Measurements from ENCODE around the gene PAPPA. TPM values are rescaled to one million over a fixed set of nuclear protein-coding genes. Genes with fewer than 3 reads are reported as not detected.

PAPPA gene
- total RNA-seq, 2 donors from 2014 or later = 0.09 TPM

- Histone ChIP-seq H3K9ac (ENCODE audit: extremely low read depth, low read length, poor library complexity, severe bottlenecking) (no peak overlapping the region), H3K4me1 (ENCODE audit: control insufficient read depth, insufficient read depth, low read length) (no peaks in the 10 kb centered on the region), H3K36me3 (ENCODE audit: control insufficient read depth, insufficient read depth, low read length) (no peaks in the 10 kb centered on the region), H3K27ac (ENCODE audit: low read depth, low read length) (no peak overlapping the region), H3K27me3 (ENCODE audit: control insufficient read depth, insufficient read depth, low read length, poor library complexity, severe bottlenecking) (peaks cover 2% of the 10 kb centered on the region), H3K9me3 (ENCODE audit: control insufficient read depth, low read length) (no peaks in the 10 kb centered on the region), H3K4me3 (ENCODE audit: low read length) (no peak overlapping the region)
- Mint-ChIP-seq H3K4me3 (no peak overlapping the region), H3K27me3 (ENCODE audit: insufficient read depth) (peaks cover 11% of the 10 kb centered on the region), H3K4me1 (peaks cover 2% of the 10 kb centered on the region), H3K27ac (no peak overlapping the region), H3K36me3 (ENCODE audit: low read depth) (no peaks in the 10 kb centered on the region), H3K9me3 (no peaks in the 10 kb centered on the region)
- TF ChIP-seq CTCF (conservative IDR thresholded peaks at IDR 0.05) = no peak
- WGBS, 2 experiments (ENCODE audit: insufficient coverage in 1 of 2, insufficient read length in 1 of 2) = 86 to 100% methylated on average over 1 to 2 of the region's 2 CpGs
- DNase-seq = no peak
These were observed 226.2 kb downstream of the PAPPA start for GRCh38 chr9:116379821-116380220.

GRCh38 chr9:116380496-116380995, 227.0 kb downstream of the PAPPA start:
- Mint-ChIP-seq H3K36me3 (ENCODE audit: low read depth) (no peaks in the 10 kb centered on the region), H3K4me1 (peaks cover 2% of the 10 kb centered on the region), H3K4me3 (no peak overlapping the region), H3K27me3 (ENCODE audit: insufficient read depth) (peaks cover 12% of the 10 kb centered on the region), H3K9me3 (no peaks in the 10 kb centered on the region), H3K27ac (no peak overlapping the region)
- TF ChIP-seq CTCF (conservative IDR thresholded peaks at IDR 0.05) = no peak
- Histone ChIP-seq H3K9ac (ENCODE audit: extremely low read depth, low read length, poor library complexity, severe bottlenecking) (no peak overlapping the region), H3K9me3 (ENCODE audit: control insufficient read depth, low read length) (no peaks in the 10 kb centered on the region), H3K4me3 (ENCODE audit: low read length) (no peak overlapping the region), H3K27me3 (ENCODE audit: control insufficient read depth, insufficient read depth, low read length, poor library complexity, severe bottlenecking) (peaks cover under 1% of the 10 kb centered on the region), H3K4me1 (ENCODE audit: control insufficient read depth, insufficient read depth, low read length) (no peaks in the 10 kb centered on the region), H3K36me3 (ENCODE audit: control insufficient read depth, insufficient read depth, low read length) (no peaks in the 10 kb centered on the region), H3K27ac (ENCODE audit: low read depth, low read length) (no peak overlapping the region)
- DNase-seq = no peak

GRCh38 chr9:116381350-116381749, 227.8 kb downstream of the PAPPA start:
- H3K27me3 ChIP-seq (ENCODE audit: control insufficient read depth, insufficient read depth, low read length, poor library complexity, severe bottlenecking) = peaks cover 9% of the 10 kb centered on the region
- no peaks in the 10 kb centered on the region for H3K4me1 ChIP-seq (ENCODE audit: control insufficient read depth, insufficient read depth, low read length)
- H3K9ac ChIP-seq (ENCODE audit: extremely low read depth, low read length, poor library complexity, severe bottlenecking) = no peak overlapping the region
- TF ChIP-seq CTCF (conservative IDR thresholded peaks at IDR 0.05) = no peak
- H3K4me1 Mint-ChIP-seq = peaks cover 2% of the 10 kb centered on the region
- no peak for DNase-seq
- no peak overlapping the region for H3K27ac ChIP-seq (ENCODE audit: low read depth, low read length)
- no peak overlapping the region for H3K4me3 Mint-ChIP-seq
- WGBS, 2 experiments (ENCODE audit: insufficient coverage in 1 of 2, insufficient read length in 1 of 2) = 93% methylated on average over 2 of the region's 2 CpGs; no CpG with 5 or more reads in 1 of the 2 experiments
- no peaks in the 10 kb centered on the region for H3K9me3 ChIP-seq (ENCODE audit: control insufficient read depth, low read length)
- H3K9me3 Mint-ChIP-seq = no peaks in the 10 kb centered on the region
- H3K36me3 Mint-ChIP-seq (ENCODE audit: low read depth) = no peaks in the 10 kb centered on the region
- H3K4me3 ChIP-seq (ENCODE audit: low read length) = no peak overlapping the region
- no peak overlapping the region for H3K27ac Mint-ChIP-seq
- H3K36me3 ChIP-seq (ENCODE audit: control insufficient read depth, insufficient read depth, low read length) = no peaks in the 10 kb centered on the region
- H3K27me3 Mint-ChIP-seq (ENCODE audit: insufficient read depth) = peaks cover 19% of the 10 kb centered on the region
